HFFc6 (cell line): ENCODE data around the gene SPOCK3. TPM values are rescaled to one million over a fixed set of nuclear protein-coding genes. Genes with fewer than 3 reads are reported as not detected.

Source experiments
- DNase-seq: peaks from one replicate; pipeline ENCODE4 v3.0.0-alpha.2; 2018
- H3K27ac Mint-ChIP-seq: 2 replicates; pipeline ENCODE4 v1.8.0; 2020; ENCODE audit warnings: mild to moderate bottlenecking, mixed read lengths
- H3K27me3 Mint-ChIP-seq: 2 replicates; pipeline ENCODE4 v1.8.0; 2021; ENCODE audit warnings: mild to moderate bottlenecking, moderate library complexity, mixed read lengths; ENCODE audit not compliant: insufficient read depth
- H3K36me3 Mint-ChIP-seq: 2 replicates; pipeline ENCODE4 v1.8.0; 2021; ENCODE audit warnings: low read depth, mixed read lengths
- H3K4me1 Mint-ChIP-seq: 2 replicates; pipeline ENCODE4 v1.8.0; 2020; ENCODE audit warnings: low read depth, mixed read lengths
- H3K4me3 Mint-ChIP-seq: 2 replicates; pipeline ENCODE4 v1.8.0; 2020; ENCODE audit warnings: mild to moderate bottlenecking, moderate library complexity, mixed read lengths
- H3K9me3 Mint-ChIP-seq: 2 replicates; pipeline ENCODE4 v1.8.0; 2020; ENCODE audit warnings: mild to moderate bottlenecking, mixed read lengths
- CTCF ChIP-seq: fragments of 200-600 bp; sonication (generic); IDR thresholded peaks from 2 replicates; pipeline ENCODE4 v1.5.0; 2021; ENCODE audit warnings: antibody characterized with exemption, mild to moderate bottlenecking
- total RNA-seq, 6 experiments: library from RNA; stranded (reverse); fragmentation: NEBNext Ultra II Directional; extraction: Animal tissue kit (Norgen Biotek cat#: 25700); gene quantifications; 2 replicates in 1 of 6; 3 replicates in 5 of 6; pipeline ENCODE4 v1.2.3, GENCODE V29; 2021

SPOCK3 gene
- total RNA-seq, 6 experiments from 2014 or later = not detected

GRCh38 chr4:166737430-166737829 is 496.9 kb downstream of the SPOCK3 start:
- Mint-ChIP-seq H3K36me3 (no peaks in the 10 kb centered on the region), H3K4me1 (no peaks in the 10 kb centered on the region), H3K4me3 (no peak overlapping the region), H3K27ac (no peak overlapping the region), H3K27me3 (peaks cover 1% of the 10 kb centered on the region; the same call in 1 of the 2 replicates), H3K9me3 (peaks cover 5% of the 10 kb centered on the region)
- no peak for DNase-seq
- no peak for TF ChIP-seq CTCF

- H3K27me3 Mint-ChIP-seq = peaks cover 1% of the 10 kb centered on the region; the same call in 1 of the 2 replicates
- no peak for TF ChIP-seq CTCF
- H3K4me3 Mint-ChIP-seq = no peak overlapping the region
- no peaks in the 10 kb centered on the region for H3K36me3 Mint-ChIP-seq
- no peak overlapping the region for H3K27ac Mint-ChIP-seq
- H3K9me3 Mint-ChIP-seq = peaks cover 5% of the 10 kb centered on the region
- no peak for DNase-seq
- H3K4me1 Mint-ChIP-seq = no peaks in the 10 kb centered on the region
These were observed 498.7 kb downstream of the SPOCK3 start for GRCh38 chr4:166735553-166735952.

- Mint-ChIP-seq H3K4me1 (no peaks in the 10 kb centered on the region), H3K4me3 (no peak overlapping the region), H3K27me3 (peaks cover 1% of the 10 kb centered on the region; the same call in 1 of the 2 replicates), H3K36me3 (no peaks in the 10 kb centered on the region), H3K9me3 (peaks cover 5% of the 10 kb centered on the region), H3K27ac (no peak overlapping the region)
- TF ChIP-seq CTCF = no peak
- no peak for DNase-seq
These were observed 499.5 kb downstream of the SPOCK3 start for GRCh38 chr4:166734797-166735196.

GRCh38 chr4:166733686-166734085 is 500.6 kb downstream of the SPOCK3 start:
- Mint-ChIP-seq H3K36me3 (no peaks in the 10 kb centered on the region), H3K4me1 (no peaks in the 10 kb centered on the region), H3K4me3 (no peak overlapping the region), H3K27me3 (peaks cover 1% of the 10 kb centered on the region; the same call in 1 of the 2 replicates), H3K9me3 (peaks cover 5% of the 10 kb centered on the region), H3K27ac (no peak overlapping the region)
- no peak for TF ChIP-seq CTCF
- no peak for DNase-seq

GRCh38 chr4:166726832-166727231 is 507.5 kb downstream of the SPOCK3 start:
- H3K4me1 Mint-ChIP-seq = no peaks in the 10 kb centered on the region
- no peak for TF ChIP-seq CTCF
- no peaks in the 10 kb centered on the region for H3K27me3 Mint-ChIP-seq
- no peak overlapping the region for H3K4me3 Mint-ChIP-seq
- H3K9me3 Mint-ChIP-seq = peaks cover 7% of the 10 kb centered on the region; the same call in 1 of the 2 replicates
- no peaks in the 10 kb centered on the region for H3K36me3 Mint-ChIP-seq
- no peak for DNase-seq
- no peak overlapping the region for H3K27ac Mint-ChIP-seq

DNA sequence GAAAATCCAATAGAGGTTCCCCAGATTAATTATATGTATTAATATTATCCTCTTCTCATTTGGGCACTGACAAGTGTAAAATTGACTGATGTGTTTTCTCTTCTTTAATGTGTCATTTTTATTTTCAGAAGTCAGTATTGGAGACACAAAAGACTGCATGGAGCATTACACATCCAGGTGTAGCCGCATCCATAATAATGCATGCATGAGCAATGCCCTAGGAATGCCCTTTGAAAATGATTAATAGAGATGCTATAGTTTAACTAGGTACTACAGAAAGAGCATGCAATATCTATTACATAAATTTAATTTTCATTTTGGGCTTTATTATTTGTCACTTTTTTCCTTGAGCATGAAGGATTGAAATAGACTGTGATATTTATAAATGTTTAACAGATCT is 509.9 kb downstream of the SPOCK3 start:
- Mint-ChIP-seq H3K27ac (no peak overlapping the region), H3K4me3 (no peak overlapping the region), H3K36me3 (no peaks in the 10 kb centered on the region), H3K4me1 (no peaks in the 10 kb centered on the region), H3K9me3 (peaks cover 17% of the 10 kb centered on the region; the same call in 1 of the 2 replicates), H3K27me3 (no peaks in the 10 kb centered on the region; the same call in 1 of the 2 replicates)
- DNase-seq = no peak
- TF ChIP-seq CTCF = no peak
